Measurements from ENCODE around the gene TNFRSF11A. TPM values are rescaled to one million over a fixed set of nuclear protein-coding genes. Genes with fewer than 3 reads are reported as not detected.

TNFRSF11A gene
- polyA plus RNA-seq, 1 experiment = 0.06 TPM

DNA sequence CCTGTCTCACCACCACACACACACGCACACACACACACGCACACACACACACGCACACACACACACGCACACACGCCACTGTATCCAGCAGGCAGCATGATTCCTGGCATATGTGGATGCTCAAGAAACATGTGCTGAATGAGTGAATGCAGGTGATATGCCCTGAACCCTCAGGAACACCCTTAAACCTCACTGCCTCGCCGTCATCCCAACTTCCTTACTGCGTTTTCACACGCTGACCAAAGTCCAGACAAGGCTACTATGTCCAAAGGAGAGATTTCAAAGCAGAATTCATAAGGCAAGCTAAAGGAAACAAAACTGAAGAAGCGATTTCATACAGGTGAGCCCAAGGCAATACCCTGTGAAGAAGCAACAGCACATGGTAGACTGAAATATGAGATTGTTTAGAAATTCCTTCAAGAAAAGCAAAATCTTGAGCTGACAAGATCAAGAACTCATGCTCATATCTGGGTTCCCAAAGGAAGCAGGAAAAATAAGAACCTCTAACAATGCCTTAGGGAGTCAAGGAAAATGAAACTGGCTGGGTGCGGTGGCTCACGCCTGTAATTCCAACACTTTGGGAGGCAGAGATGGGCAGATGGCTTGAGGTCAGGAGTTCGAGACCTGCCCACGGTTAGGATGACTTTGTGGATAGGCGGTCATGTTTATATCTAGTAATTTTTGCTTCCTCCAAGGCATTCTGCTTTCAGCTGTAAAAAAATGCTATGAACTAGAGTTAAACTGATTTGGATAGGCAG, 69.1 kb downstream of the TNFRSF11A start:
- TF ChIP-seq, protein P1, sequence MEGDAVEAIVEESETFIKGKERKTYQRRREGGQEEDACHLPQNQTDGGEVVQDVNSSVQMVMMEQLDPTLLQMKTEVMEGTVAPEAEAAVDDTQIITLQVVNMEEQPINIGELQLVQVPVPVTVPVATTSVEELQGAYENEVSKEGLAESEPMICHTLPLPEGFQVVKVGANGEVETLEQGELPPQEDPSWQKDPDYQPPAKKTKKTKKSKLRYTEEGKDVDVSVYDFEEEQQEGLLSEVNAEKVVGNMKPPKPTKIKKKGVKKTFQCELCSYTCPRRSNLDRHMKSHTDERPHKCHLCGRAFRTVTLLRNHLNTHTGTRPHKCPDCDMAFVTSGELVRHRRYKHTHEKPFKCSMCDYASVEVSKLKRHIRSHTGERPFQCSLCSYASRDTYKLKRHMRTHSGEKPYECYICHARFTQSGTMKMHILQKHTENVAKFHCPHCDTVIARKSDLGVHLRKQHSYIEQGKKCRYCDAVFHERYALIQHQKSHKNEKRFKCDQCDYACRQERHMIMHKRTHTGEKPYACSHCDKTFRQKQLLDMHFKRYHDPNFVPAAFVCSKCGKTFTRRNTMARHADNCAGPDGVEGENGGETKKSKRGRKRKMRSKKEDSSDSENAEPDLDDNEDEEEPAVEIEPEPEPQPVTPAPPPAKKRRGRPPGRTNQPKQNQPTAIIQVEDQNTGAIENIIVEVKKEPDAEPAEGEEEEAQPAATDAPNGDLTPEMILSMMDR (IDR thresholded peaks at IDR 0.05; ENCODE audit: insufficient read depth, low read depth, low read length) = no peak
- DNase-seq (ENCODE audit: low read depth) = no peak
- H3K27me3 ChIP-seq (ENCODE audit: control insufficient read depth, insufficient read depth, low read length) = peaks cover 6% of the 10 kb centered on the region
- CTCF ChIA-PET = interaction anchor here (0.6 kb wide), 1 partner anchor 928 kb away, joined by 3 read pairs; no protein-coding TSS in a partner anchor
- POLR2A ChIA-PET = no interaction called here
- H3K36me3 ChIP-seq (ENCODE audit: control insufficient read depth, insufficient read depth, low read length) = no peaks in the 10 kb centered on the region
- no peak overlapping the region for H3K4me3 ChIP-seq (ENCODE audit: low read depth, low read length)

DNA sequence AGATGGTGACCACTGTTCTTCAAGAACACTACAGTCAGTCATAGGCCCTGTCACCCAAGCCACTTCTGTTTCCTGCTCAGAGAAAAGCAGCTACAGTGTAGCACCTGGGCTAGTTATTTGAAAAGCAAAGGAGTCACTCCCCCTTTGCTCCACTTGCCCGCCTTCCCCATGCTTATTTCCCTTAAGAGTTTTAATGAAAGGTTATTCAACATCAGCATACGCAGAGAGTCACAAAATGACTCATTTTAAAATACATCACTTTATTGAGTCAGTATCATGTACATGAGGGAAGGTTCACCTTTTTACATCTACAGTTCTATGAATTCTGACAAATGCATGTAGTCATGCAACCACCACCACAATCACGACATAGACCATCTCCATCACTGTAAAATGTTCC, 71.3 kb downstream of the TNFRSF11A start:
- Histone ChIP-seq H3K36me3 (ENCODE audit: control insufficient read depth, insufficient read depth, low read length) (no peaks in the 10 kb centered on the region), H3K27me3 (ENCODE audit: control insufficient read depth, insufficient read depth, low read length) (peaks cover 6% of the 10 kb centered on the region), H3K4me3 (ENCODE audit: low read depth, low read length) (no peak overlapping the region)
- DNase-seq (ENCODE audit: low read depth) = no peak
- TF ChIP-seq, protein P1 (IDR thresholded peaks at IDR 0.05; ENCODE audit: insufficient read depth, low read depth, low read length) = no peak
- CTCF ChIA-PET = interaction anchor here (0.7 kb wide), 1 partner anchor 229 kb away, joined by 3 read pairs; no protein-coding TSS in a partner anchor
- POLR2A ChIA-PET = no interaction called here

DNA sequence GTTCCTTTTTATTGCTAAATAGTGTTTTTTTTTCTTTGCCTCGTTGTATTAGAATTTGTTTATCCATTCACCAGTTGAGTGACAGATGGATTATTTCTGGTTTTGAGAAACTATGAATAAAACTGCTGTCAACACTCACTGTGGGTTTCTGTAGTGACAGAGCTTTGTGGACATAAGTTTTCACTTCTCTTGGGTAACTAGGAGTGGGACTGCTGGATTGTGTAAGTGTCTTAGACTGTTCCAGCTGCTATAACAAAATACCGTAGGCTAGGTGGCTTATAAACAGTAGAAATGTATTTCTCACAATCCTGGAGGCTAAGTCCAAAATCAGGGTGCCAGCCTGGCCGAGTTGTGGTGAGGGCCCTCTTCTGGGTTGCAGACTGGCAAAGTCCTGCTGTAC, 71.9 kb downstream of the TNFRSF11A start:
- DNase-seq (ENCODE audit: low read depth) = no peak
- TF ChIP-seq, protein P1 (IDR thresholded peaks at IDR 0.05; ENCODE audit: insufficient read depth, low read depth, low read length) = no peak
- ChIA-PET POLR2A (no interaction called here), CTCF (interaction anchor here (0.7 kb wide), 1 partner anchor 228 kb away, joined by 3 read pairs; no protein-coding TSS in a partner anchor)
- no peak overlapping the region for H3K4me3 ChIP-seq (ENCODE audit: low read depth, low read length)
- H3K36me3 ChIP-seq (ENCODE audit: control insufficient read depth, insufficient read depth, low read length) = no peaks in the 10 kb centered on the region
- H3K27me3 ChIP-seq (ENCODE audit: control insufficient read depth, insufficient read depth, low read length) = peaks cover 6% of the 10 kb centered on the region

DNA sequence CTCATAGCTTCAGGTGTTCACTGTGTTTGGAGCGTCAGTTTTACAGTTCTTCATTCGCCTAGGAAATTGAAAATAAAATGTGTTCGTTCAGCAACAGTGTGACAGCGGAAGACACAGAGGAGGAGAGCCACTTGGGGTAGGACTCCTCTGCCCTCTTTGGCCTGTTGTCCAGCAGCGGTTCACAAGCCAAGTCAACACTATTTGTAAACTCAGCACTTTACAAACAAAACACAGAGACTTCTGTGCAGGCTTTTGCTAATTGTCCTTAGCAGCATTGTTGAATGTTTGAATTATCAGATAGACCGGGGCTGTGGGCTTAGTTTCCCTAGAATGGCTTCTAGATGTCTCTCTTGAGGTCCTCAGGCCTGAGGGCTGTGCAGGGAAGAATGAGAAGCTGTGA, 73.2 kb downstream of the TNFRSF11A start:
- H3K27me3 ChIP-seq (ENCODE audit: control insufficient read depth, insufficient read depth, low read length) = peaks cover 2% of the 10 kb centered on the region
- POLR2A ChIA-PET = no interaction called here
- CTCF ChIA-PET = no interaction called here
- DNase-seq (ENCODE audit: low read depth) = no peak
- TF ChIP-seq, protein P1 (IDR thresholded peaks at IDR 0.05; ENCODE audit: insufficient read depth, low read depth, low read length) = no peak
- H3K4me3 ChIP-seq (ENCODE audit: low read depth, low read length) = no peak overlapping the region
- no peaks in the 10 kb centered on the region for H3K36me3 ChIP-seq (ENCODE audit: control insufficient read depth, insufficient read depth, low read length)

DNA sequence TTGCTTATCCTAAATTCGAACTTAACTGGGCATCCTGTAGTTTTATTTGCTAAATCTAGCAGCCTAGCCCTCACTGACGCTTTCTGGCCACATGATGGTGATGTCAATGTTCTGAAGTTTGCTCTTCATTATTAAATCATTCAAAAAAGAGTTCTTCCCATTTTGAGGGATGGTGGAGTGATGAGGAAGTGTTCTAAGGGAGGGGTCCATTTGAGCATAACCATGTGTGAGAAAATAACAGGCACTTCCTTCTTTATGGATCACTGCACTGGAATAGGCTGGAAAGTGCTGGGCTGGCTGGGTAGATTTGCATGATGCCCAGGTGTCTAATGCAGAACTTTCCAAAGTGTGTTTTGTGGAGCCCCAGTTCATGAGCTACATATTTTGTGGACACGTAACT, 74.2 kb downstream of the TNFRSF11A start:
- CTCF ChIA-PET = no interaction called here
- H3K4me3 ChIP-seq (ENCODE audit: low read depth, low read length) = no peak overlapping the region
- no peak for DNase-seq (ENCODE audit: low read depth)
- H3K27me3 ChIP-seq (ENCODE audit: control insufficient read depth, insufficient read depth, low read length) = peaks cover 1% of the 10 kb centered on the region
- no peaks in the 10 kb centered on the region for H3K36me3 ChIP-seq (ENCODE audit: control insufficient read depth, insufficient read depth, low read length)
- TF ChIP-seq, protein P1 (IDR thresholded peaks at IDR 0.05; ENCODE audit: insufficient read depth, low read depth, low read length) = no peak
- POLR2A ChIA-PET = no interaction called here
